Stimulated activated CD4-positive, alpha-beta T cell treated with anti-CD3 and anti-CD28 coated beads, Interleukin-2, amount 100 ng/mL, for 24 hours (primary cell): Measurements from ENCODE around the gene CDC5L.

Source experiments
- DNase-seq, 2 donors: peaks; one replicate each; pipeline ENCODE4 v3.0.0-alpha.2; 2020

CDC5L gene

DNA sequence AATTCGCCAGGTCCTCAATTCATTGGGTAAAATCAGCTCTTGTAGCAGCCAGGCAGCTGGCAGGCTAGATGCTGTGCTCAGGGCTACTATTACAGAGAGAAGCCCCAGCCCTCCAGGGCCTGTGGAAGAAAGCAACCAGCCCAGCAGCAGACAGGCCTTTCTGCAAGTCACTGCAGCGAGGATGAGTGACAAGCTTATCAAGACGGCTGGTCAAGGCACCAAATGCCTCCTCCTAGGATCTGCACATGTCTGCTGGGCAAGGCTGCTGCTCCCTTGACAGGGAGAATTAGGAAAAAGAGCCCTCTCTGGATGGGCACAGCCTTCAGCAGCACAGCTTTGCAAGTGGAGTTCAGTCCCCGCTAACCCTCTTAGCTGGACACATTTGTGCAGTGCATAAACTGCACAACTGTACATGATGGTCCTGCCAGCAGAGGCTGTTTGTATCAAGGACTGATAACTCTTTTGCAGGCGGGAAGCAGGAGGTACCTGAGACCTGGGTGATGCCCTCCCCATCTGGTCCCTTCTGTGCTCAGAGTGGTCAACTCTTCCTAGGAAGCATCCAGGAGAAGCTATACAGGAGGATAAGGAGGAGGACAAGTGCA lies 89.9 kb downstream of the CDC5L start:
- no peak for DNase-seq

- DNase-seq = no peak
Observed at GRCh38 chr6:44478158-44478557, 90.7 kb downstream of the CDC5L start.

GRCh38 chr6:44478591-44479254 lies 91.2 kb downstream of the CDC5L start:
- no peak for DNase-seq

DNA sequence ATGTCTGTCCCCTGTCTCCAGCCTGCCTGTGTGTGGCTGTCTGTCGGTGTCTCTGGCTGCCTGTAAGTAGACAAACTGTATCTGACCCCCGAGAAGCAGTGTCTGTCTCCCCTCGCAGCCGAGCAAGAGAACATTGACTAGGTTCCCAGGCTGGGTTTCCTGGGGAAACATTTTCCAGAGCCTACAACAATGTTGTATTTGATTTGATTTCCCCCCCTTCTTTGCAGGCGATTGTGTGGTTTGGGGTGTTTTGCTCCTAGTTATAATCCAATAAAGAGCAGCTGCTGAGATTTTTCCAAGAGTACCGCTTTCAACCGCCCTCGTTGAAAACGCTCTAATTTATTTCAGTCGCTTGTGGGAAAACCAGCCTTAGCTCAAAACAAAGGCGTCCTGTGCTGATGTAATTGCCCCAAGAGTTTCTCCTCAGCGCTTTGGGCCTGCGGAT lies 92.6 kb downstream of the CDC5L start:
- DNase-seq = no peak

DNA sequence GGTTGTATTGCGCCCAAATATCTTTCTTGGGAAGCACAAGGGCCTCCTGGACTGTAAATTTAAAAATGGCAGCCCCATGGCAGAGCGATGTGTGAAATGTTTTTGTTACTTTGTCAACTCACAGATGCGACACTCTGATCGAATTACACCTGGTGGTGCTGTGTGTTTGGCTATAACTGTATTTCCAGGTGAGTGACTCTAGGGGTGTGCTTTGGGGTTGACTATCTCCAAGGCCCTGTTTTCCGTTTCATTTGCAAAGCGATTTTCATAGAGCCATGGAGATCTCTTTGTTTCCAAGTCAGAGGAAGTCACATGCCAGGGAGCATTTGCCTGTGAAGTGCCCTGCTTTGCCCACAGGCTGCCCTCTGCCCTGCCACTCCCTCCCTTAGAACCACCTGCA lies 93.5 kb downstream of the CDC5L start:
- no peak for DNase-seq

DNA sequence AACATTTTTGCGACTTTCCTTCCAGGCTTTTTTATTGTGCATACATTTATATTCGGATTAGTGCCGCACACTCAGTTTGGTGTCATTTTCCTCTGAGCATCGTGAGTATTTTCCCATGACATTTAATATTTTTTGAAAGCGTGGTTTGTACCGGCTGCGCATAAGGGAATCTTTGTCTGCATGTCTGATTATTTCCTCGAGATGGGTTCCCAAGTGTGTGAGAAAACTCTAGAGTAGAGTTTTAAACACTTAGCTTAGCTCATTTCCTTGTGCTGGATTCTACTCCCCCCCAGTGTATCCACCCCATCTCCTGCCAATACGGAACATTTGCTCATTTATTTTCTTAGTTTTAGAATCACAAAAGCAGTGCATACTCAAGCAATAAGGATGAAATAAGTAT lies 94.3 kb downstream of the CDC5L start:
- no peak for DNase-seq

- no peak for DNase-seq
Observed at GRCh38 chr6:44485601-44486401, 98.3 kb downstream of the CDC5L start.

GRCh38 chr6:44487002-44487401 lies 99.5 kb downstream of the CDC5L start:
- DNase-seq = no peak

GRCh38 chr6:44487586-44487985 lies 100.1 kb downstream of the CDC5L start:
- DNase-seq = no peak

- no peak for DNase-seq
Observed at GRCh38 chr6:44489910-44490604, 102.6 kb downstream of the CDC5L start.

DNA sequence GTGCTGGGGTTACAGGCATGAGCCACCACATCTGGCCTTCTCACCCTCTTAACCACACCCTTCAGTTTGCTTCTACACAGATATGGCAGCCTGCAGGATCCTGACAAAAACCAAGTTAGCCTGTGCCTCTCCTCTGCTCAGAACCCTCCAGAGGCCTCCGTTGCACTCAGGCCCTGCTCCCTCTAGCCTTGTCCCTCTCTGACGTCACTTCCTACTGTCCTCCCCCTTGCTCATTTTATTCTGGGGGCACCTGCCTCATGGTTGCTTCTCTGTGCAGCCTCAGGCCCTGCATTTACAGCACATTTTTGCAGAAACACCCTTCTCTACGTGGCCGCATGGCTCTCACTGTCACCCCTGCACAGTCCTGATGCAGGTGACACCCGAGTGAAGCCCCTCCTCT lies 105.6 kb downstream of the CDC5L start:
- DNase-seq = no peak

DNA sequence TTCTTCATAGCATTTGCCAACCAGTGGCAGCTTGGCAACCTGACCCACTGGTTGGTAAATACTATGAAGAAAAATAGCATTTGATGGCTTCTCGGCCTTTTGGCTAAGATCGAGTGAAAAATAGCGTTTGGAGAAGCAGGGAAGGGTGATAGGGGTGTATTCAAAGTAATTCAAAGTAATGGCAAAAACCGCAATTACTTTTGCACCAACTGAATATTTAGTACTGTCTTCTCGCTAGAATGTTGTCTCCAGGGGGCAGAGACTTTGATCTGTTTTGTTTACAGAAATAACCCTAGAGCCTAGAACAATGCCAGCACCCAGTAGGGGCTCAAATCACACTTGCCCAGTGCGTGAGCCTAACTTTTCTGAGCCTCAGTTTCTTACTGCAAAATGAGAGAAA lies 106.1 kb downstream of the CDC5L start:
- DNase-seq = no peak

DNA sequence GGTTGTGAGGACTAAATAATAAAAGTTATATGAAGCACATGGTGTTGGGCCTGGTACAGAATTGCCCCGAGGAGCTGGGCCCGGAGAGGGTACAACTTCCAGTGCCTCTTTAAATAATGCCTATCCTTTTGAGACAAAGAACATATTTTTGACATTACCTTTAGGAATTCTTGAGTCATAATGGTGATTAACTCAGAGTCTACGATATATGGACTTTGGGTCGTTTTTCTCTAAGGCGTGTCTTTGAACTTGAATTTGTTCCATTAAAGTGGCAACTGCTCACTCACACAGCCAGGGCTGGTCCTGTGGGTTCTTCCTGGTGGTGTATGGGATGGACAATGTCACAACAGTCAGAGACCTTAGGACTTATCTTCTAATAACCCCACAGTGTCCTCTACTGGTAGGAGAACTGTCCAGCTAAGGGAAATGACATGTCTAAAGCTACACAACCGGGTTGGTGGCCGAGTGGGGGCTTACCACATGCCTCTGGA lies 106.5 kb downstream of the CDC5L start:
- DNase-seq = no peak

- DNase-seq = no peak
Observed at GRCh38 chr6:44495036-44495901, 107.8 kb downstream of the CDC5L start.

DNA sequence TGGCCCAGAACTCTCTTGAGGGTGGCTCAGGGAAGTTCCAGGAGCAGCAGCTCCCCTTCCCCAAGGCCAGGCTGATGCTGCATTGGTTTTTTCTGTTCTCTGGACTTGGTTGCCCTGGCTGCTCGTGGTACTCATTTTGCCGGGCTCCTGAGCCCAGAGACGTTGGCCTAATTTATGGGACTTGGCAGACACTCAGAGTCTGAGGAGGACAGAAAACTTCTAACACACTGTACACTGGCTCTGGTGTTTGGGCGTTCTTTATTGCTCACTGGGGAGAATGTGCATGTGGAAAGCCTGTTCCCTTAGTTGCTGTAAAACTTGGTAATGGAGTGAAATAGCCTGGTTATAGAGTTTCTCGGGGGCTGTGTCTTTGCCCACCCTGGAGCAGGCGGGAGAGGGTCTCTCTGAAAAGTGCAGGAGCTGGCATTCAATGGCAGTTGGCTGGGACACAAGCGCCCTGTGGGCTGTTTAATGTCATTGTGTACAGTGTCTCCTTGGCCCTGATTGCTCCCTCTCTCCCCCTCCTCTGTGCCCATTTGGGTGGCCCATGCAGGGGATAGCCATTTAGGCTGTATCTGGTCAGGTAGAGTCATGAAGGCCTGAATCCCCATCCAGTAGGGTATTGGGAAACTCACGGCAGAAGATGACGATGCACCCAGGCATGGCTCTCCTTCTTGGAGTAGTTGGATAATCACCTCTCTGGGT lies 109.3 kb downstream of the CDC5L start:
- no peak for DNase-seq

DNA sequence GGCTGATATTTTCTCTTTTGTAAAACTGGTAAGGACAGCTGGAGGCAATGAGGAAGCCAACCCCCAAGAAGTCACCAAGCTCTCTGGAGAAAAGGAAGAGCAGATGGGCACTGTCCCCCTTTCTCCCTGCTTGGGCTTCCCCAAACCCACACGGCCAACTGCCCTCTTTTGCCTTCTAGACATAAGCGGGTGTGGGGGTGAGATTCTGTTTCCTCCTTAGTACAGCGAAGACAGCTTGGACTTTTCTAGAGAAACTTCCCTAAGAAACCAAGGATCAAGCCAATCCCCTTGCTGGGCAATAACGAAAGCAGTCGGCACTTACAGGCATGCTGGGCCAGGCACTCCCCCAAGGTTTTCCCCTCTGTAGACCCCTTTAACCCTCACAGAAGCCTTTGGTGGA lies 110.3 kb downstream of the CDC5L start:
- no peak for DNase-seq

GRCh38 chr6:44498436-44498835 lies 110.9 kb downstream of the CDC5L start:
- DNase-seq = no peak

GRCh38 chr6:44499609-44500008 lies 112.1 kb downstream of the CDC5L start:
- no peak for DNase-seq
